ENCODE measurements around the gene CEL.
"Not testable (repeated sequence)": the region's sequence is repeated elsewhere in the genome, so short reads cannot be mapped to it uniquely, and the experiment has no call there.

GRCh38 chr9:133080786-133081779, 19.3 kb downstream of the CEL start:
- TF ChIP-seq POLR2A (IDR thresholded peaks at IDR 0.05); CTCF (IDR thresholded peaks at IDR 0.05 in 8 of 11, conservative IDR thresholded peaks at IDR 0.05 in 3 of 11); POLR2AphosphoS5 (IDR thresholded peaks at IDR 0.05): not testable (repeated sequence)

All from spleen (tissue), 7 donors.